ENCODE results near the gene ZNHIT2.

ZNHIT2 gene

DNA sequence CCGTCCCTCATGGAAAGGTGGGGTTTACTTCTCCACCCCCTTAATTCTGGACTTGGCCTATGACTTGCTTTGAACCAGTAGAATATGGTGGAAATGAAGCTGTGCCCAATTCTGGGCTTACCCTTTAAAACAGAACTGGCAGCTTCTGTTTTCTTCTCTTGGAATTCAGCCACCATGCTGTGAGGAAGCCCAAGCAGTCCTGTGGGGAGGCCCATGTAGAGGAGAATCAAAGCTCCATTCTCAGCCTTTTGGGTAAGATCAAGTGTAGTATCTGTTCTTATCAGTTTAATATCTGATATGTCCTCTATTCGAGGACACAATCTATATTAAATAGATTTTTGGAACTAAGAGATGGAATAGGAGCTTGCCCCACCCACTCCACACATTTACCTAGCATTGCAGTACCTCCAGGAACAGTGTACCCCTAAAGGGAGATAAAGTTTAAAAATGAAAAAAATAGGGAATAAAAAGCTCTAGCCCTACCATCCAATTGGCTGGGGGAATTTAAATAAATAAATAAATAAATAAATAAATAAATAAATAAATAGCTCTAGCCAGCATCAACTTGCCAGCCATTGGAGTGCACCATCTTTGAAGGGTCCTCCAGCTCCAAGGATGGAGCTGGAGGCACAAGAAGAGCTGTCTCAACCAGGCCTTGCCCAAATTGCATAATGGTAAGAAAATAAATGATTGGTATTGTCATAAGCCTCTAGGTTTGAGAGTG lies 30.0 kb upstream of the ZNHIT2 start:
- TF ChIP-seq, protein P1, sequence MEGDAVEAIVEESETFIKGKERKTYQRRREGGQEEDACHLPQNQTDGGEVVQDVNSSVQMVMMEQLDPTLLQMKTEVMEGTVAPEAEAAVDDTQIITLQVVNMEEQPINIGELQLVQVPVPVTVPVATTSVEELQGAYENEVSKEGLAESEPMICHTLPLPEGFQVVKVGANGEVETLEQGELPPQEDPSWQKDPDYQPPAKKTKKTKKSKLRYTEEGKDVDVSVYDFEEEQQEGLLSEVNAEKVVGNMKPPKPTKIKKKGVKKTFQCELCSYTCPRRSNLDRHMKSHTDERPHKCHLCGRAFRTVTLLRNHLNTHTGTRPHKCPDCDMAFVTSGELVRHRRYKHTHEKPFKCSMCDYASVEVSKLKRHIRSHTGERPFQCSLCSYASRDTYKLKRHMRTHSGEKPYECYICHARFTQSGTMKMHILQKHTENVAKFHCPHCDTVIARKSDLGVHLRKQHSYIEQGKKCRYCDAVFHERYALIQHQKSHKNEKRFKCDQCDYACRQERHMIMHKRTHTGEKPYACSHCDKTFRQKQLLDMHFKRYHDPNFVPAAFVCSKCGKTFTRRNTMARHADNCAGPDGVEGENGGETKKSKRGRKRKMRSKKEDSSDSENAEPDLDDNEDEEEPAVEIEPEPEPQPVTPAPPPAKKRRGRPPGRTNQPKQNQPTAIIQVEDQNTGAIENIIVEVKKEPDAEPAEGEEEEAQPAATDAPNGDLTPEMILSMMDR (IDR thresholded peaks at IDR 0.05; ENCODE audit: low read depth, low read length): no peak
- H3K4me3 ChIP-seq (ENCODE audit: low read depth, low read length): no peak overlapping the region

DNA sequence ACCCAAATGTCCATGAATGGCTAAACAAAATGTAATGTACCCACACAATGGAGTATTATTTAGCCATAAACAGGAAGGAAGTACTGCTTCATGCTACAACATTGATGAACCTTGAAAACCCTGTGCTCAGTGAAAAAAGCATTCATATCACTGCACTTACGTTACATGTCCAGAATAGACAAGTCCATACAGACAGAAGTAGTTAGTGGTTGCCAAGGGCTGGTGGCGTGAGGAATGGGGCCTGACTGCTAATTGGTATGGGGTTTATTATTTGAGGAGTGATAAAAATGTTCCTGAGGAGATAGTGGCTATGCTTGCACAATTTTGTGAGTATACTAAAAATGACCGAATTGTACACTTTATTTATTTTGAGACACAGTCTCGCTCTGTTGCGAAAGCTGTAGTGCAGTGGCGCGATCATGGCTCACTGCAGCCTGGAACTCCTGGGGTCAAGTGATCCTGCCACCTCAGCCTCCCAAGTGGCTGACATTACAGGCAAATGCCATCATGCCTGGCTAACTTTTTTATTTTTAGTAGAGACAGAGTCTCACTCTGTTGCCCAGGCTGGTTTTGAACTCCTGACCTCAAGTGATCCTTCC lies 24.5 kb upstream of the ZNHIT2 start:
- no peak overlapping the region for H3K4me3 ChIP-seq (ENCODE audit: low read depth, low read length)
- TF ChIP-seq, protein P1 (IDR thresholded peaks at IDR 0.05; ENCODE audit: low read depth, low read length): no peak

DNA sequence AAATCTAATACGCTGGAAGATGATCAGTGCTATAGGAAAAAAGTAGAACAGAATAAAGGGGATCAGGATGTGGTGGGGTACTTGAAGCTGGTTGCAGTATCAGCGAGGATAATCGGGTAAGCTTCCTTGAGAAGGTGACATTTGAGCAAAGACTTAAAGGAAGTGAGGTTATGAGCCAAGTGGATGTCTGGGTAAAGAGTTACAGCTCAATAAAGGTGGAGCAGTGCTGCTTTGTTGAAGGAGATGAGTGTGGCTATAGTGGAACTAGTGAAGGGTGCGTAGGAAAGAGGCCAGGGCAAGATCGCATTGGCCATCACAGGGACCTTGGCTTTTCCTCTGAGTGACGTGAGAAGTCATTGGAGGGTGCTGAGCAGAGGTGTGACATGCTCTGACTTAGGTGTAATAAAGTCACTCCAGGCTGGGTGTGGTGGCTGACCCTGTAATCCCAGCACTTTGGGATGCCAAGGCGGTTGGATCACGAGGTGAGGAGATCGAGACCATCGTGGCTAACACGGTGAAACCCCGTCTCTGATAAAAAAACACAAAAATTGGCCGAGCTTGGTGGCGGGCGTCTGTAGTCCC lies 19.1 kb upstream of the ZNHIT2 start:
- H3K4me3 ChIP-seq (ENCODE audit: low read depth, low read length): no peak overlapping the region
- TF ChIP-seq, protein P1 (IDR thresholded peaks at IDR 0.05; ENCODE audit: low read depth, low read length): no peak

DNA sequence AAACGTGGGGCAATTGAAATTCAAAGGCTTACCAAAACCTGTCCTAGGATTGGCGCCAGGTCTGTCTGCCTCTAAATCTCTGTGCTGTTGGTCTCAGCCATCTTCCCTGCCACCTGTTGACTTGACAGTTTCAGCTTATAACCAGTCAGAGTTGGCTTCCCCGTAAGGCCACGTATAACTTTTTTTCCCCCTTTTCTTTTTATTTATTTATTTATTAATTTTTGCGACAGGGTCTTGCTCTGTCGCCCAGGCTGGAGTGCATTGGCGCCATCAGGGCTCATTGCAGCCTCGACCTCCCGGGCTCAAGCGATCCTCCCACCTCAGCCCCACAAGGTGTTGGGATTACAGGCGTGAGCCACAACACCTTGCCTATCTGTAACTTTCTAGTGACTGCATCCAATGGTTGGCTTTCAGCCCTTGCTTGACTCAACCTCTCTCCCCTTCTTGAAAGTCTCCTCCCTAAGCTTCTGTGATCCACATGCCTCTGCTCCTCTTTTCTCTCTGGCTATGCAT lies 18.2 kb upstream of the ZNHIT2 start:
- TF ChIP-seq, protein P1 (IDR thresholded peaks at IDR 0.05; ENCODE audit: low read depth, low read length): no peak

DNA sequence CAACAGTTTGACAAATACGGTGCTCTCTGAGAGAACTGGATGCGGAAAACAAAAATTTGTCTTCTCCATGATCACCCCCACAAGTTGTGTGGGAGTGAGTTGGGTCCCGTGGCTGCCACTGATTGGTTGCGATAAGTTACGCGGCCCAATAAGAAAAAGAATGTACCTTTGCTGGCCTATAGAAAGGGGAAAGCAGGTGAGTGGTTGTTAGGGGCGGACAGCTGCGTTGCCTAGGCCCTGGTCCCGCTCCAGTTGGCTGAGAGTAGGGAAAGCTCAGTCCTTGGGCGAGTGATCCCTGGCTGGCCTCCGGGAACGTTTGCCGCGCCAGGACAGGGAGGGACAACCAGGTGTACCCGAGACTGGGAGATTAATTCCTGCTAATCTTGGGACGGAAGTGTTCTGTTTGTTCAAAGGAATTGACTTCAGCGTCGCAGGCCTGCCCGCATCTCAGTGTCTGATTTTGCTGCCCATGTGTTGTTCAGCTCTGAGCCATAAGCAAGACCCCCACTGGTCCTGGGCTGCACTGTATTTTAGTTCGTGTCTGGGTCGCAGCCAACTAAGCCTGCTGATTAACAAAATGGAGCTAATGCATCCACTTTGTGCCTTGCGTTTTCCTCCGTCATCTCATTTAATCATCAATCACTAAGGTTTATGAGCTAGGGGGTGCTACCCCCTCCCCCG lies 17.6 kb upstream of the ZNHIT2 start:
- H3K4me3 ChIP-seq (ENCODE audit: low read depth, low read length): peak overlapping the region; percentile 97
- TF ChIP-seq, protein P1 (IDR thresholded peaks at IDR 0.05; ENCODE audit: low read depth, low read length): no peak

More for the DNA sequence above, 18.2 kb upstream of the ZNHIT2 start:
- H3K4me3 ChIP-seq (ENCODE audit: low read depth, low read length): peak overlapping the region; percentile 97

DNA sequence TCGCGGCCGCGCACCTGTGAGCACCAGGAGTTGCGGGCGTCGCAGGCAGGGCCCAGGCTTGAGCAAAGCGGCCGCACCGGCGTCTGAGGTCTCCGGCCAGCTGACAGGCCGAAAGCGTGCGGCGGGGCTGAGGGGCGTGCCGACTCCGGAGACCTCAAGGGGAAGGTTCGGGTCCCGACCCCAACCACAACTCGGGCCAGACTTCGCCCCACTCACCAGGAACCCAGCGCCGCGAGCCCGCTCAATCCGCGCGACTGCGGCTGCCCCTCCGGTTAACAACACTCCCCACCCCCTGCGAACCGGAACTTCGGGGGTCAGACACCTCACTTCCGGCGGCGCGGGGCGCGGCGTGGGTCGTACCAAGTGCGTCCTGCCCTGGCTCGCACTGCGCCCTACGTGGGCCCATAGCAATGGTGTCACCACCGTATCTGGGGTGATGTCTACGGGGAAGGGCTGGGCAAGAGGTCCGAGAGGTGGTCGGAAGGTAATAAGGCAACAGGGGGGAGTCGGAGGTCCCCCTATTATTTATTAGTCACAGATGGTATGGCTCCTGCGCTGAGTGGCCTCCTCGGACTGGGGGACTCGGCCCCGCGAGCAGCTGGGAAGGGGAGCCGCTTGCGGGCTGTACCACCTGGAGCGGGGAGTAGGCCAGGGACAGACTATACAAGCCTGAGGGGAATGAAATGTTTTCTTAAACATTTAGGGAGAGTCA lies 16.9 kb upstream of the ZNHIT2 start, which contains the start of gene SYVN1:
Gene SYVN1, minus strand, starts transcription at position 280 of the 712 bp plus-strand sequence. CDS start 918 bp downstream, outside the sequence.
- TF ChIP-seq, protein P1 (IDR thresholded peaks at IDR 0.05; ENCODE audit: low read depth, low read length): no peak
- H3K4me3 ChIP-seq (ENCODE audit: low read depth, low read length): peak within 1 kb of the TSS; percentile 97

All from WI38 (cell line).